ENCODE measurements around the gene CSF3. TPM values are rescaled to one million over a fixed set of nuclear protein-coding genes. Genes with fewer than 3 reads are reported as not detected.

The CSF3 gene, protein sequence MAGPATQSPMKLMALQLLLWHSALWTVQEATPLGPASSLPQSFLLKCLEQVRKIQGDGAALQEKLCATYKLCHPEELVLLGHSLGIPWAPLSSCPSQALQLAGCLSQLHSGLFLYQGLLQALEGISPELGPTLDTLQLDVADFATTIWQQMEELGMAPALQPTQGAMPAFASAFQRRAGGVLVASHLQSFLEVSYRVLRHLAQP
- polyA plus RNA-seq (0.32 TPM in 1 of 2 replicates, not detected in the other), polyA minus RNA-seq (not detected in 2 replicates)

- H4K20me1 ChIP-seq (ENCODE audit: insufficient read depth) = no peaks in the 10 kb centered on the region
Observed at GRCh38 chr17:40015005-40015997, at the start of gene CSF3. Gene CSF3, plus strand, starts transcription at chr17:40015440. Its CDS starts 35 bp downstream, at chr17:40015475.

GRCh38 chr17:39966771-39967170, 48.5 kb upstream of the CSF3 start:
- Histone ChIP-seq H3K4me3 (ENCODE audit: low read length) (no peak overlapping the region), H3F3A (ENCODE audit: insufficient read depth, low read length, poor library complexity, severe bottlenecking) (no peaks in the 10 kb centered on the region), H3K27me3 (ENCODE audit: insufficient read depth, low read depth, low read length) (no peaks in the 10 kb centered on the region), H3K79me2 (replicated peaks; ENCODE audit: insufficient read depth, low read length) (no peaks in the 10 kb centered on the region), H4K20me1 (ENCODE audit: insufficient read depth) (no peaks in the 10 kb centered on the region), H3K9me2 (ENCODE audit: insufficient read depth, low read length) (no peaks in the 10 kb centered on the region), H3K4me2 (ENCODE audit: low read length) (no peak overlapping the region), H3K27ac (ENCODE audit: low read length) (no peak overlapping the region), H3K9me3 (ENCODE audit: low read length) (no peaks in the 10 kb centered on the region), H3K36me3 (ENCODE audit: insufficient read depth, low read length) (no peaks in the 10 kb centered on the region), H3K9ac (ENCODE audit: low read length) (no peak overlapping the region), H2AFZ (ENCODE audit: low read depth, low read length) (no peak overlapping the region)
- no peak for TF ChIP-seq MXI1 (conservative IDR thresholded peaks at IDR 0.05; ENCODE audit: poor library complexity, severe bottlenecking)
- TF ChIP-seq REST (IDR thresholded peaks at IDR 0.05; ENCODE audit: borderline replicate concordance) = no peak
- TF ChIP-seq CTCF (IDR thresholded peaks at IDR 0.05; ENCODE audit: poor library complexity, severe bottlenecking) = no peak
- TF ChIP-seq RAD21 (conservative IDR thresholded peaks at IDR 0.05) = no peak
- no peak for TF ChIP-seq EZH2 (IDR thresholded peaks at IDR 0.05; ENCODE audit: borderline replicate concordance, insufficient read depth, low read length, poor library complexity, severe bottlenecking)
- no peak for TF ChIP-seq EP300 (conservative IDR thresholded peaks at IDR 0.05; ENCODE audit: poor library complexity, severe bottlenecking)
- TF ChIP-seq POLR2AphosphoS5 (IDR thresholded peaks at IDR 0.05) = no peak
- TF ChIP-seq TAF1 (IDR thresholded peaks at IDR 0.05; ENCODE audit: low read depth) = no peak
- no peak for TF ChIP-seq SMC3 (conservative IDR thresholded peaks at IDR 0.05; ENCODE audit: poor library complexity)

More at GRCh38 chr17:40015005-40015997, at the start of gene CSF3:
- Histone ChIP-seq H3F3A (ENCODE audit: insufficient read depth, low read length, poor library complexity, severe bottlenecking) (no peaks in the 10 kb centered on the region), H3K4me2 (ENCODE audit: low read length) (no peak within 1 kb of the TSS), H3K36me3 (ENCODE audit: insufficient read depth, low read length) (no peaks in the 10 kb centered on the region), H3K9me3 (ENCODE audit: low read length) (no peaks in the 10 kb centered on the region), H3K9ac (ENCODE audit: low read length) (no peak within 1 kb of the TSS), H3K27me3 (ENCODE audit: insufficient read depth, low read depth, low read length) (no peaks in the 10 kb centered on the region), H2AFZ (ENCODE audit: low read depth, low read length) (no peak within 1 kb of the TSS), H3K27ac (ENCODE audit: low read length) (no peak within 1 kb of the TSS), H3K4me3 (ENCODE audit: low read length) (no peak within 1 kb of the TSS), H3K79me2 (replicated peaks; ENCODE audit: insufficient read depth, low read length) (no peaks in the 10 kb centered on the region), H3K9me2 (ENCODE audit: insufficient read depth, low read length) (no peaks in the 10 kb centered on the region)
- no peak for TF ChIP-seq EP300 (conservative IDR thresholded peaks at IDR 0.05; ENCODE audit: poor library complexity, severe bottlenecking)
- no peak for TF ChIP-seq EZH2 (IDR thresholded peaks at IDR 0.05; ENCODE audit: borderline replicate concordance, insufficient read depth, low read length, poor library complexity, severe bottlenecking)

All from neural cell (in vitro differentiated cells).